ENCODE results near the gene EEFSEC. TPM values are rescaled to one million over a fixed set of nuclear protein-coding genes. Genes with fewer than 3 reads are reported as not detected.
A peak's percentile ranks its signal among the peaks of the same experiment; 100 is the strongest.

Gene EEFSEC
- total and polyA plus RNA-seq, 2 of the 4 experiments (the other 2 are of a cell fraction): 4.5 to 9.3 TPM

GRCh38 chr3:128273841-128274573 lies 120.7 kb downstream of the EEFSEC start (continued):
- TF ChIP-seq CHD1 (IDR thresholded peaks at IDR 0.05; ENCODE audit: low read depth, low read length): no peak

GRCh38 chr3:128274837-128275236 lies 121.6 kb downstream of the EEFSEC start:
- Histone ChIP-seq H4K5ac (ENCODE audit: low read depth, low read length) (peak overlapping the region; percentile 2), H3K23ac (ENCODE audit: low read depth, low read length) (peak overlapping the region; percentile 31; the same call in 1 of the 2 replicates), H3K56ac (ENCODE audit: extremely low read depth, insufficient read depth, low read length) (no peak overlapping the region), H2BK15ac (ENCODE audit: low read depth, low read length) (peak overlapping the region; percentile 49; the same call in 1 of the 3 replicates), H2AK9ac (replicated peaks; ENCODE audit: low read depth, low read length, poor library complexity) (peak overlapping the region; percentile 76), H3K27ac (ENCODE audit: insufficient read depth, low read length) (peak overlapping the region; percentile 28; the same call in 1 of the 2 replicates), H3K4me3 (ENCODE audit: insufficient read depth, low read depth, low read length) (no peak overlapping the region), H2AFZ (replicated peaks; ENCODE audit: low read length, poor library complexity) (peak overlapping the region; percentile 78), H2BK20ac (ENCODE audit: low read depth, low read length) (peak overlapping the region; percentile 90), H2BK120ac (ENCODE audit: low read depth, low read length) (peak overlapping the region; percentile 87), H3K79me1 (ENCODE audit: low read depth in 1 of 2, low read length in 2 of 2) (peaks cover 2 to 27% of the 10 kb centered on the region in 2 experiments; a peak in 1 of 4 replicates), H3K4me2 (ENCODE audit: low read depth, low read length) (peak overlapping the region; percentile 0; the same call in 1 of the 2 replicates), H4K91ac (ENCODE audit: insufficient read depth, low read depth, low read length) (peak overlapping the region; percentile 80; the same call in 1 of the 2 replicates), H3K9me1 (ENCODE audit: insufficient read depth, low read length) (peaks cover 31% of the 10 kb centered on the region), H3K18ac (ENCODE audit: low read depth, low read length) (peak overlapping the region; percentile 59), H2AK5ac (ENCODE audit: low read depth, low read length) (peak overlapping the region; percentile 92), H3K14ac (replicated peaks; ENCODE audit: low read depth, low read length) (peak overlapping the region; percentile 72), H2BK5ac (ENCODE audit: low read depth, low read length, poor library complexity, severe bottlenecking) (peak overlapping the region; percentile 58), H3K36me3 (ENCODE audit: control insufficient read depth, insufficient read depth, low read length) (no peaks in the 10 kb centered on the region), H3K4ac (ENCODE audit: low read depth, low read length) (peak overlapping the region; percentile 86), H3K9ac (ENCODE audit: low read depth, low read length) (no peak overlapping the region), H3K27me3 (ENCODE audit: control insufficient read depth, insufficient read depth, low read length) (no peaks in the 10 kb centered on the region), H3K4me1 (ENCODE audit: control insufficient read depth, insufficient read depth, low read length) (peaks cover 34% of the 10 kb centered on the region), H4K8ac (ENCODE audit: low read depth in 2 of 2, low read length in 2 of 2) (peak overlapping the region; percentile 16 to 68; a peak in 2 of 4 replicates), H3K9me3 (ENCODE audit: control insufficient read depth, insufficient read depth, low read length) (no peaks in the 10 kb centered on the region), H4K20me1 (ENCODE audit: insufficient read depth, low read length) (peaks cover 6% of the 10 kb centered on the region; the same call in 1 of the 2 replicates)
- WGBS, 2 experiments (ENCODE audit: extremely low coverage in 2 of 2, insufficient read length in 1 of 2): 80% methylated on average over 1 of the region's 7 CpGs; no CpG with 5 or more reads in 1 of the 2 experiments
- dilution Hi-C loops (cut with HindIII; ENCODE audit: low sequenced_read_pairs, unreplicated experiment): no loop called here
- TF ChIP-seq CTCF (conservative IDR thresholded peaks at IDR 0.05; ENCODE audit: low read depth, low read length): peak; percentile 19; the same call in 1 of the 2 replicates
- TF ChIP-seq RCOR1 (IDR thresholded peaks at IDR 0.05; ENCODE audit: insufficient replicate concordance, low read length): peak; percentile 57
- TF ChIP-seq FOS (IDR thresholded peaks at IDR 0.05; ENCODE audit: low read depth, low read length): peak; percentile 81; the same call in 1 of the 2 replicates
- TF ChIP-seq RAD21 (IDR thresholded peaks at IDR 0.05; ENCODE audit: low read length): no peak
- TF ChIP-seq CEBPB (IDR thresholded peaks at IDR 0.05; ENCODE audit: low read depth, low read length): peak; percentile 91
- TF ChIP-seq SMC3 (IDR thresholded peaks at IDR 0.05; ENCODE audit: low read depth, low read length): peak; percentile 18; the same call in 1 of the 2 replicates
- CTCF ChIA-PET: interaction anchor here (1.4 kb wide), 1 partner anchor 104 kb away, joined by 4 read pairs; no protein-coding TSS in a partner anchor
- peak; percentile 96 for DNase-seq
- BruUV-seq (replicated peaks): no TSS peak
- POLR2A ChIA-PET (ENCODE audit: unreplicated experiment): no interaction called here
- in situ Hi-C loops (cut with MboI; ENCODE audit: low sequenced_read_pairs): no loop called here
- intact Hi-C loops (cut with micrococcal nuclease): no loop called here
- peak; percentile 68 for ATAC-seq (ENCODE audit: low read depth)
